Stimulated activated CD4-positive, alpha-beta T cell treated with anti-CD3 and anti-CD28 coated beads, Interleukin-12 subunit alpha, Interleukin-12 subunit beta, amount 100 ng/mL, for 24 hours (primary cell): ENCODE results near the gene TUFT1.
A peak's percentile ranks its signal among the peaks of the same experiment; 100 is the strongest.

ENCODE experiments used
- DNase-seq, 2 experiments: peaks; one replicate each; pipeline ENCODE4 v3.0.0-alpha.2; 2020; ENCODE audit warnings: low read depth in 2 of 2

The TUFT1 gene

DNA sequence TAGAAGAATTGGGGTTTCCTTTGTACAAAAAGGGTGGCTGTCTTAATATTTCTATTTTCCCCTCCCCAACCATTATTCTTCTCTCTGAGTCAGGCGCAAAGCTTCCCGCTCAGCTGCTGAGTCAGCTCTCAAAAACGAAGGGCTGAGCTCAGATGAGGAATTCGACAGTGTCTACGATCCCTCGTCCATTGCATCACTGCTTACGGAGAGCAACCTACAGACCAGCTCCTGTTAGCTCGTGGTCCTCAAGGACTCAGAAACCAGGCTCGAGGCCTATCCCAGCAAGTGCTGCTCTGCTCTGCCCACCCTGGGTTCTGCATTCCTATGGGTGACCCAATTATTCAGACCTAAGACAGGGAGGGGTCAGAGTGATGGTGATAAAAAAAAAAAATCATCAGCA is 3.0 kb upstream of the TUFT1 start:
- DNase-seq: no peak

DNA sequence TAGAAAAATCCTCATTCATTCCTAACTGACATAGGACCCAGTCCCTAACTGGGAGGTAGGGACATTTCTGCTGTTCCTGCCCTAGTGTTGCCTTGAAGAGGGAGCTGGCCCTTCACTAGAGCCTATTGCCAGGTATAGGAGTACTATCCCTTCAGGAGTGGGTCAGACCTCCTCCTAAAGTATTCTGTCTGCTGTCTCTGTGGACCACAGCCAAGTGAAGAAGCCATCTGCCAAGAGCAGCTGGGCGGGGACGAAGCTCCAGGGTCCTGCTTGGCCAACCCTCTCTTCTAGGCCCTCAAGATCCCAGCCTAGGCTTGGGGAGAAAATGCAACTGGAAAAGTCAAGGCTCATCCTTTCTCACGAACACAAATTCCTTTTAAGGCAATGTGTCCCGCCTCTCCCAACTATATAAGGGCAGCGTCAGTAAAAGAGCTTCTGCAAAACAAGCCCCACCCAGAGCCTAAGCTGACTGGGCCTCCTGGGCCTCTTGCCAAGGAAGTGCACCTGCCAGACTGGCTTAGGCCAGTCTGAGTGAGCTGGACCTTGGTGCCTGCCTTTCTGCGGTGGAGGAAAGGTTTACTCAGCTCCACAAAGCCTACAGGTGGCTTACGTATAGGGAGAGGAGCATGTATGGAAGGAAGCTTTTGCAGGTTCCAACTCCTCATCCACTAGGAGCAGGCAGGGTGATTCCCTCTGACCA is 638 bp upstream of the TUFT1 start:
- peak in 1 of 2 experiments; percentile 6 for DNase-seq

DNA sequence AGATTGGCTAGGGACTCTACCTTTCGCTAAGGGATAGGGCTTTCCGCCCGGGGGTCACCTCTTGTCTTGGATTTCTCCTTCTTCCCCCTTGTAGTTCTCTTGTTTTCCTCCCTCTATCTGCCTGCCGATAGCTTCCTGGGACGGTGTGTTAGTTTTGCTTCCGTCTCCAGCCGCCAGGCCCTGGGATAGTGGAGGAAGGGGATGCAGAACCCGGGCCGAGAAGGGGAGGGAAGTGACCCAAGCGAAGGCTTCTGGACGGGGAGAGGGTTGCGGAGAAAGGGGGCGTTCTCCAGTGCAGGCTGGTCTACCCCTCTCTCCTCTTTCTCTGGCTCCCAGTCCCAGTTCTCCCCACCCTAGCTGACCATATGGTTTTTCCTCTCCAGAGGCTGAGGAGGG is 871 bp downstream of the TUFT1 start:
- no peak for DNase-seq

DNA sequence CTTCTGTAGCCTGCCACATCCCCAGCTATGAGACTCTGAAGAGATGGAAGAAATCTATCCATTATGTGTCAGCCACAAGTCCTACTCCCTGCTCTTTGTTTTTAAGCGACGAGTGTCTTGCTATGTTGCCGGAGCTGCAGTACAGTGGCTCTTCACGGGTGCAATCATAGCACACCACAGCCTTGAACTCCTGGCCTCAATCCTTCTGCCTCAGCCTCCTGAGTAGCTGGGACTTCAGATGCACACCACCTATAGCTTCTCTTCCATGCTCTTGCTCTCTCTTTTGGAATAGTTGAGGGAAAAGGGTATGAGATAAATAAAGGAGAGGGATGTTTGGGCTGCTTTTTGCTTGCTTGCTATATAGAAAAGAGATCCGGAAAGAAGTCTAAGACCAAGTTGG is 1.6 kb downstream of the TUFT1 start:
- DNase-seq: no peak

DNA sequence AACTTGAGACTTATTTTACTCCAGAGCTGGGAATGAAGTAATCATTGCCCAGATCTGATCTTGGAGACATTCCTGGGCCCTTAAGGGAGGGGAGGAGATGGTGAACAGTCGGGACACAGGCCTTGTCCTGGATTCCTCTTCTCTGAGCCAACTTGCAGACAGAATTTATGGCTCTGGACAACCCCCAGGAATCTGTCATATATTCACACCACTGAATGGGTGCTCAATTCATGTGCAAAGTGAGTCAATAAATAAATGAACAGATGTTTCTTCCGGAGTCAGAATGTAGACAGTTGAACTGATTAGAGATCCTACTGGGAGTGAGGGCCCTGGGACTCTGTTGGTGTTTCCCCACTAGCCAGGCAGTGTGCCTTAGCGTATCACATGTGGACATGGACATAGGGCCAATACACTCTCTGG is 2.6 kb downstream of the TUFT1 start:
- no peak for DNase-seq

DNA sequence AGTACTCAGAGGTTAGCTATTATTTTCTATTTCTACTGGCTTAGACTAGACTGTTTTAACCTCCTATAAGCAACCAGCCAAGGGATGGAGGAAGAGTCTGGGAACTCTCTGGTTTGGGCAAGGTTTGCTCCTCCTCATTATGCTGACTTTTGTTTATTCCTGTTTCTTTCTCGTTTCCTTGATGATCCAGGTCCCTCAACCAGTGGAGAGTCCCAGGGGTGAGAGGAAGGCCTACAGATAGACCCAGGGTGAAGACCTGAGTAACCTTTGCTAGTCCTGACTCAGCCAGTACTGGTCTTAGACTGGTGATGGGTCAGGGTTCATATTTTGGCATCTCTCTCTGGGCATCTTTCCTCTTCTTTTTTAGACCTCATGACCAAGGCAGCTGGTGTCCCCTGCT is 5.4 kb downstream of the TUFT1 start:
- no peak for DNase-seq

GRCh38 chr1:151546011-151546925 is 6.2 kb downstream of the TUFT1 start:
- DNase-seq: no peak

DNA sequence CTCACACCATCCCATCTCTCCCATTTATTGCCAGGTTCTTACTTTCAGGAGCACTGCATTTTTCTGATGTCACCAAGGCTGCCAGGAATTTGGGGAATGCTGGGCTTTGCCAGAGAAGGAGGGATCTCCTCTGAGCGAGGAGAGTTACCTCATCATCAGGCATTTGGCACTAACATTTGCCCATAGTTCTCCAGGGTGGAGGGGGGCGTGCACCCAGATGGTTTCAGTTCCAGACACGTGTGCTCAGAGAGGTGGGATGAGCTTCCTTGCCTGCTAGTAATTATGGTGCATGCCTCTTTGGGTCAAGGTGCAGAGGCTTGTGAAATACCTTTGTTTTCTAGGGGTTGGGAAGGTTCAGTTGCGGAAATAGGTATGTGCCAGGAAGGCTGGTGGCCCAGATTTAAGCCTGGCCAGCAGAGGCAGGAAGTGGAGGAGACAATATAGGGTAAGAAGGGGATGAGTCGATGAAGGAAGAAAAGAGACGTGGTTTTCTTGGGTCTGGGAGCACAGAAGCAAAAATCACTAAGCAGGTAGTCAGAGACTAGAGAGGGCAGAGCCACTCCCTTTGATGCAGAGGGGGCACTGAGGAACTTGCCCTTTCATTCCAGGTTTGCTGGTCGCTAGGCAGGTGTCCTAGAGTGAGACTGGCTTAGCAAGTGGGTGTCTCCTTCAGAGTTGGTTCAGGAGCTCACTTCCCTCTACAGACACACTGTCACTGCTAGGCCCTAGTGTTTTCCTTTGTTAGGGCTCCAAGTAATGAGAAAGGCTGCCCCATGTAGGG is 7.2 kb downstream of the TUFT1 start:
- no peak for DNase-seq

- DNase-seq: no peak
Measured at GRCh38 chr1:151547900-151548230, 7.8 kb downstream of the TUFT1 start.

- no peak for DNase-seq
Measured at GRCh38 chr1:151549199-151549598, 9.1 kb downstream of the TUFT1 start.

DNA sequence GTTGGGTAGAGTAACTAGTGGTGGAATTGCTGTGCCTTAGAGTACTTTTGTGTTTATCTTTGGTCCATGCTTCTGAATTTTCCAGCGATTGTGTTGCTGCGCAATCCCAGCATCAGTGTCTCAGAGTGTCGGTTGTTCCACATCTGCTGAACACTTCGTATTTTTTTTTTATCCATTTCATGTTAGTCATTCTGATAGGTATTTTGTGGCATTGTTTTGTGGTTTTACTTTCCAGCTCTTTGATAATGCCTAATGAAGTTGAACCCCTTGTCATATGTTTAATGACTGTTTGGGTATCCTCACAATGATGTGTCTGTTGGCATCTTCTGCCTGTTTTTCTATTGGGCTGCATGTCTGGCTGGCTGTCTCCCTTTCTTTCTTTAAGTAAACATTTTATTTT is 13.6 kb downstream of the TUFT1 start:
- DNase-seq: no peak

DNA sequence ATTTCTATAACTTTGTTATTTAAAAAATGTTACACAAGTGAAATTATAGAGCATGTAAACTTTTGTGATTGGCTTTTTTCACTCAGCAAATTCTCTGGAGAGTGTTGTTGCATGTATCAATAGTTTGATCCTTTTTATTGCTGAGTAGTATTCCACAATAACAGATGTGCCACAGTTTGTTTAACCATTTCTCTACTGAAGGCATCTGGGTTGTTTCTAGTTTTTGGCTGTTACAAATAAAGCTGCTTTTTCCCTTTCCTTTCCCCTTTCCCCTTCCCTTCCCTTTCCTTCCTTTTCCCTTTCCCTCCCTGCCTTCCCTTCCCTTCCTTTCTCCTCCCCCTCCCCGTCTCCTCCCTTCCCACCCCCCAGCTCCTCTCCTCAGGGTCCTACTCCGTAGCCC is 15.9 kb downstream of the TUFT1 start:
- no peak for DNase-seq

- no peak for DNase-seq
Measured at GRCh38 chr1:151562661-151563060, 22.6 kb downstream of the TUFT1 start.

- DNase-seq: no peak
Measured at GRCh38 chr1:151563376-151563775, 23.3 kb downstream of the TUFT1 start.

DNA sequence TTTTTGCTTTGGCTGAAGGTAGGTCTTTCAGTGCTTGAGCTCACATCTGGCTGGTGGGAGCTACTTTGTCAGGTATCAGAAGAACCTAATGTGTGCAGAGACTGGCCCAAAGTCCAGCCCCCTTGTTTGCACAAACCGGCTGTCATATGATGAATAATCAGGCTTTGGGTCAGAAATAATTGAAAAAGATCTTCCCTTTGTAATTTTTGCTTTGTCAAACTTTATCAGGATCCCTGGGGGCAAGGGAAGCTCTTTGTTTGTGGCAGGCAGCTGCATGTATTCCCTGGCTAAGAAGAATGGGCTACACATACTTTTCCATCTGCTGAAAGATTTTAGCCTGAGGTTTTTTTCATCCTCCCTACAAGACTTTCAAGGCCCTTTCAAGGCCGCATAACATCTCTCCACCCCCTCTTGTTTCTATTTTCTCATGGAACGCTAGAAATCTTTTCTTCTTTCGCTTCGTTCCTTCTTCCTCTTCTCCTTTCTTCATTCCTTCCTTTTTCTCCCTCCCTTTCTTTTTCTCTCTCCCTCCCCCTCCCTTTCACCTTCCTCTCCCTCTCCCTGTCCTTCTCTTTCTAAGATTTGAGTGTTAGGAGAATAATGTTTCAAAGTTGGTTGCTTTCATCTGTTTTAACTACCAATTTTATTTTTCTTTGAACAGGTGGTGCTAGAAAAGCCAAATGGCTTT is 25.5 kb downstream of the TUFT1 start:
- no peak for DNase-seq

DNA sequence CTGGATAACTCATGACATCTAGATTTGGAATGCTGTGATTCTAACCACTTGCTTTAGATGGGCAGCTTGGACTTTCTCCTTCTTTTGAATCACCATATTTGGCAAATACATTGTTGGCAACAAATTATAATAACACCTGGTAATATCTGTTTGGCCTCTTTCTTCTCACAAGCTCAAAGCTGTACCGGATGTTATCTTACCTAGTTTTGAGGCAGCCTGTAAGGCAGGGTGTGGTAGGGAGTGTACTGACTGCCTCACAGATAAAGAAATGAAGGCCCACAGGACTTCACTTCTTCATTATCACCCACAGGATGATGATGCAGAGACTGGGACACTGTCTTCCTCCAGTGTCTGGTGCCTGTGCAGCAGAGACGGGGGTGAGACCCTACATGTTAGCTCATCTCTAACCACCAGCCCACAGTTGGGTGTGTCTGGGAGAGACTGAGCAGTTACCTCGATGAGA is 28.5 kb downstream of the TUFT1 start:
- no peak for DNase-seq

- no peak for DNase-seq
Measured at GRCh38 chr1:151570819-151571218, 30.7 kb downstream of the TUFT1 start.

DNA sequence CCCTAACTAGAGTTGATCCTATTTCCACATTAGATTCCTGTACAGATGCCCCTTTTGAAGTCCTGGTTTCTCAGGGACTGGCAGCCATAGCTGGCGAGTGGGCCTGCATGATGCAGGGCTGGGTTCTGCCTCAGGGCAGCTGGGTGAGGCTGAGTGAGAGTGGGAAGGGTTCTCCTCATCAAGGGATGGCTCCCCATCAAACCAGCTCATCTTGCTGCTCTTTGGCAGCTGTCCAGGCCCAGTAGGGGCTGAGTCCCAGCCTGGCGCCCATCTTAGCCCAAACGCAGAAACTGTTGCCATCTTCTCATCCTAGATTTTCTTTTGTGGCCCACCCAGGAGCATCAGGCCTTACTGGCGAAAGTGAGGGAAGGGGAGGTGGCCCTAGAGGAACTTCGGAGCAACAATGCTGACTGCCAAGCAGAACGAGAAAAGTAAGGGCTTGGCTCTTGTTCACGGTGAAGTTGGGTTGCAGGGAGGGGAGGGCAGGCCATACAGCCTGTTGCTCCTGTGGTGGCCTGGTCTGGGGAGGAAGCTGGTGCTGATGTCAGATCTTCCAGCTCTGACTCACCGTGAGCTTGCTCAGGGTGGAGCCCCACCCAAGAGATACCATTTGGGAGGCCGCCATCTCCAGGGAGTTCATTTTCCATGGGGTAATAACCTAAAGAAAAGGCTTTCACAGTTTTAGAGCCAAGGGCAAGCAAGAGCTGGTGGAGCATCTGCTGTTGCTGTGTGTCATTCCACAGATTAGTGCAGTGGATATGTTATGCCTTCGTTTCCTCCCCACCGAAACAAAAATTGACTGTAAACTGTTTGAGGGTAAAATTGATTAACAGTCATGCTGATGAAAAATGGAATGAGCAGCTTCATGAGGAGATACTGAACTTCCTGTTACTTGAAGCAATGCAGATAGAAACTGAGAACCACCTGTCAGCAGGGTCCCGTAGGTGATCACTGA is 34.7 kb downstream of the TUFT1 start:
- no peak for DNase-seq

DNA sequence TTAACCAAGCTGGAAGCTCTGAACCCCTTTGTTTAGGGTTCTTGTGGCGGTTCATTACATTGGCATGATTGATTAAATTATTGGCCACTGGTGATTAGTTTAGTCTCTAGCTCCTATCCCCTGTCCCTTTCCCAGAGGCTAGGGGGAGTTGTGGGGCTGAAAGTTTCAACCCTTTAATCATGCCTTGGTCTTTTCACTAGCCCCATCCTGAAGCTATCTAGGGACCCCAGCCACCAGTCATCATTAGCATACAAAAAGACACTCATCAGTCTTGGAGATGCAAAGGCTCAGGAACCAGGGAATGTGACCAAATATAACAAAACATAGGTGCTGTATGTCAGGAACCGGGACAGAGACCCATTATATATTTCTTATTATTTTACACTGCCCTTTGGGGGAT is 37.1 kb downstream of the TUFT1 start:
- DNase-seq: no peak

- no peak for DNase-seq
Measured at GRCh38 chr1:151578941-151579340, 38.8 kb downstream of the TUFT1 start.
